ENCODE measurements around the gene VTN.
A peak's percentile ranks its signal among the peaks of the same experiment; 100 is the strongest.

Gene VTN

GRCh38 chr17:28395968-28396367, 25.9 kb upstream of the VTN start:
- DNase-seq (ENCODE audit: low spot score) = no peak

- DNase-seq (ENCODE audit: low spot score) = no peak
Measured at GRCh38 chr17:28395426-28395825, 25.3 kb upstream of the VTN start.

- no peak for DNase-seq (ENCODE audit: low spot score)
Measured at GRCh38 chr17:28394337-28395116, 24.4 kb upstream of the VTN start.

DNA sequence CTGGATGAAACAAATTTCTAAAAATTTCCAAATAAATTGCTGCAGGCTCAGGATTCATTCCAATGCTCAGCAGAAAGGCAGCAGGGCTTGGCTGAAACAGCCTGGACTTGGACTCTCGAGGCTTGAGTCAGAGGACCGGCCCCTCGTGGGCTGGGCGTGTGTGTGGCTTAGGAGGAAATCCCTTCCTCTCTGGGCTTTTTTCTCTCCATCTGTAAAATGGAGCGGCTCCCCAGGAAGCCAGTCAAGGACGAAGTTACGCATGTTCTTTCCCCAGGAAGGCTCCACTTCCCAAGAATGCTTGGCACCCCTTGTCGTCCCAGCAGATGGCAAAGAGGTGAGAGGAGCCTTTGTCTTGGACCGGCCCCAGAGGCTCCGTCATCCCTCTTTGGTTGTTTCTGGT, 22.4 kb upstream of the VTN start:
- no peak for DNase-seq (ENCODE audit: low spot score)

- no peak for DNase-seq (ENCODE audit: low spot score)
Measured at GRCh38 chr17:28391401-28391800, 21.3 kb upstream of the VTN start.

GRCh38 chr17:28390984-28391383, 20.9 kb upstream of the VTN start:
- DNase-seq (ENCODE audit: low spot score) = no peak

DNA sequence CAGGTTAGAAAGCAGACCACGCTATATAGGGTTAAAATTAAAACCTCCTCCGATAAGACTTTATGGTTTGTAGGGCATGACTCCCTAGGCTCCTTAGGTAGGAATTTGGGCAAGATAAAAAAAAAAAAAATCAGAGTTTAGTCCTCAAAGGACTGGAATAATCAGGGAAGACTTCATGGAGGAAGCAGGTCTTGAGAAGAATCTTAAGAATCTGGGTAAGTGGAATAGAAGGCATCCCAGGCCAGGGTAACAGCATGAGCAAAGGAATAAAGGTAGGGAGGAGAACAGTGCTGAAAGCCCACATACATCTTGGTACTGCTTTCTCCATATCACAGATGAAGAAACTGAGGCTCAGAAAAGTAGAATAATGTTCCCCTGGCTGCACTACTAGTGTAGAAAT, 20.5 kb upstream of the VTN start:
- DNase-seq (ENCODE audit: low spot score) = no peak

GRCh38 chr17:28390141-28390540, 20.0 kb upstream of the VTN start:
- no peak for DNase-seq (ENCODE audit: low spot score)

DNA sequence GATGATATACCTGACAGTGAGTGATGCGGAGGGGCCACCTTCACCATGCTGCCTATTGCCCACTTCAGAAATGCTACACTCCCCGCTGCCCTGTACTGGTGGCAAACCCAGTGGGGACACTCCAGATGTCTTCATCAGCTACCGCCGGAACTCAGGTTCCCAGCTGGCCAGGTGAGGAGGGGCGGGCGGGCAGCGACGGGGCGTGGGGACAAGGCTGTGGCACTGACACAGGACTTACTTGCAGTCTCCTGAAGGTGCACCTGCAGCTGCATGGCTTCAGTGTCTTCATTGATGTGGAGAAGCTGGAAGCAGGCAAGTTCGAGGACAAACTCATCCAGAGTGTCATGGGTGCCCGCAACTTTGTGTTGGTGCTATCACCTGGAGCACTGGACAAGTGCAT, 18.0 kb upstream of the VTN start:
- no peak for DNase-seq (ENCODE audit: low spot score)

DNA sequence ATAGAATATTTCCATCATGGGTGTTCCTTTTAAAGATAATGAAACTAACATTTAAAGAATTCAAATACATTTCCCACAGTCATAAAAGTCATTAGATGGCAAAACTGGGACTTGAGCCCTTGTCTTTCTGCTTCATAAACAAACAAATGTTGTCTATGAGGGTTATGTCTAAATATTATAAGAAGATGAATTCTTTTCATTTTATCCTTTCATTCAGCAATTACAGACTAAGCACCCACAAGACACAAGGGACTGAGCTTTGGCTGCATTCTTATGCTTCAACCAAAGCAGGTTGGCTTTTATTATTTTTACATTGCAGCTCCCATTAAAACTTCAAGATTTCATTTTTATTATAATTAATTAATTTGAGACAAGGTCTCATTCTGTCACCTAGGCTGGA, 16.3 kb upstream of the VTN start:
- no peak for DNase-seq (ENCODE audit: low spot score)

GRCh38 chr17:28385406-28385805, 15.3 kb upstream of the VTN start:
- DNase-seq (ENCODE audit: low spot score) = no peak

GRCh38 chr17:28385037-28385400, 14.9 kb upstream of the VTN start:
- no peak for DNase-seq (ENCODE audit: low spot score)

DNA sequence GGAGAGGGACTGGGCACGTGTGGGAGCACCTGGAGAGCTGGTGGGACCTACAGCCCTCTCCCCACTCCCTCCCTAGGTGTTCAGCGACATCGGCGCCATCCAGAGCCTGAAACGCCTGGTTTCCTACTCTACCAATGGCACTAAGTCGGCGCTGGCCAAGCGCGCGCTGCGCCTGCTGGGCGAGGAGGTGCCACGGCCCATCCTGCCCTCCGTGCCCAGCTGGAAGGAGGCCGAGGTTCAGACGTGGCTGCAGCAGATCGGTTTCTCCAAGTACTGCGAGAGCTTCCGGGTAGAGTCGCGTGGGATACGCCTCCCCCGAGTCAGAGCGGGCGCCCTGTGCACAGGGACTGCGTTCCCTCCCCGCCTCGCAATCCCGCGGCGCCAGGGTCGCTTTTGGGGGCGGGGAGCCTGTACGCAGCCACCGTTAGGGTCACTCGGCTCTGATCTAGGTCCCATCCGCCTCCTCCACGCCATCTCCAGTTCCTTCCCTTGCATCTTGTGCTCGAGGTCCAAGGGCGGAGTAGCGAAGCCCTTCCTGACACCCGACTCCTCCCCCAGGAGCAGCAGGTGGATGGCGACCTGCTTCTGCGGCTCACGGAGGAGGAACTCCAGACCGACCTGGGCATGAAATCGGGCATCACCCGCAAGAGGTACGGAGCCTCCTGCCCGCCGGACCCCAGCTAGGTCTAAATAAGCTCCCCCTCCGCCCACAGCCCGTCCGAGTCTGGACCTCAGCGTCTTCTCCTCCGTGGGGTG, 14.4 kb upstream of the VTN start:
- DNase-seq (ENCODE audit: low spot score) = peak; percentile 60

DNA sequence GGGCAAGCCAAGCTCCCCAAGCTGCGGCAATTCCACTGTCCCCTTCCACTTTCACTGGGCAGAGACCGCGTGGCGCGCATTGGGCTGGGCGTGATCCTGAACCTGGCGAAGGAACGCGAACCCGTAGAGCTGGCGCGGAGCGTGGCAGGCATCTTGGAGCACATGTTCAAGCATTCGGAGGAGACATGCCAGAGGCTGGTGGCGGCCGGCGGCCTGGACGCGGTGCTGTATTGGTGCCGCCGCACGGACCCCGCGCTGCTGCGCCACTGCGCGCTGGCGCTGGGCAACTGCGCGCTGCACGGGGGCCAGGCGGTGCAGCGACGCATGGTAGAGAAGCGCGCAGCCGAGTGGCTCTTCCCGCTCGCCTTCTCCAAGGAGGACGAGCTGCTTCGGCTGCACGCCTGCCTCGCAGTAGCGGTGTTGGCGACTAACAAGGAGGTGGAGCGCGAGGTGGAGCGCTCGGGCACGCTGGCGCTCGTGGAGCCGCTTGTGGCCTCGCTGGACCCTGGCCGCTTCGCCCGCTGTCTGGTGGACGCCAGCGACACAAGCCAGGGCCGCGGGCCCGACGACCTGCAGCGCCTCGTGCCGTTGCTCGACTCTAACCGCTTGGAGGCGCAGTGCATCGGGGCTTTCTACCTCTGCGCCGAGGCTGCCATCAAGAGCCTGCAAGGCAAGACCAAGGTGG, 11.2 kb upstream of the VTN start:
- DNase-seq (ENCODE audit: low spot score) = no peak

- DNase-seq (ENCODE audit: low spot score) = no peak
Measured at GRCh38 chr17:28379814-28380801, 10.0 kb upstream of the VTN start.

GRCh38 chr17:28372945-28373274, 2.8 kb upstream of the VTN start:
- no peak for DNase-seq (ENCODE audit: low spot score)

GRCh38 chr17:28372203-28372944, 2.3 kb upstream of the VTN start:
- no peak for DNase-seq (ENCODE audit: low spot score)

DNA sequence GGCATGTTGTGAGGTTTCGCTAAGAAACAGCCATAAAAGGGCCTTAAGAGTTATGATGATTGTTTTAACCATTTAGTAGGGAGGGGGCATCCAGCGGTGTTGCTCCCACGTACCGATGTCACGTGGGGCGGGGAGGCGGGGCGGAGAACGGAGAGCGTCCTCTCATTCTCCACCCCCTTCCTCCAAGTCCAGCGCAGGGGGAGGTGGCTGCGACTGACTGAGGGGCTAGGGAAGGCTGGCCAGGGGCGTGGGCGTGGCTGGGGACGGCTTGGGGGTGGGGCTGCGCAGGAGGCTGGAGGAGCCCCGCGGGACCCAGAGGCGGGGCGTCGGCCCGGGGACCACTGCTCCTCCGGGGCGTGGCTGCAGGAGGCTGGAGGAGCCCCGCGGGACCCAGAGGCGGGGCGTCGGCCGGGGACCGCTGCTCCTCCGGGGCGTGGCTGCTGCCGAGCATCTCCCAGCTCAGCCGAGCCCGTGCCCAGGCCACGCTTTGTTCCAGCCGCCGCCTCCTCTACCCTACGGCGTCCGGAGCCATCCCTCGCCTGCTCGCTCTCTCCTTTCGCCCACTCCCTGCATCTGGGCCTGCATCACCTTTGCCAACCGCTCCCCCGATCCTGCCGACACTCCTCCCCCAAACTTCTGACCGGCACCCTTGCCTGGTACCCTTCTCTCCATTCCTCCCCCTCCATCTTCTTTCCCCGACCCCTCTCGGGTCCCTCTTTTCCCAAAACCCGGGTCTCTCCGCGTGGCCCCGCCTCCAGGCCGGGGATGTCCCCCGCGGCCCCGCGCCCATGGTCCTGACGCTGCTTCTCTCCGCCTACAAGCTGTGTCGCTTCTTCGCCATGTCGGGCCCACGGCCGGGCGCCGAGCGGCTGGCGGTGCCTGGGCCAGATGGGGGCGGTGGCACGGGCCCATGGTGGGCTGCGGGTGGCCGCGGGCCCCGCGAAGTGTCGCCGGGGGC, 1.4 kb upstream of the VTN start, which contains the start of gene SARM1:
TSS of gene SARM1 (plus strand) at position 450 of the 958 bp plus-strand sequence. CDS start at position 789, 339 bp downstream.
- DNase-seq (ENCODE audit: low spot score) = peak; percentile 91

GRCh38 chr17:28370744-28371103, 617 bp upstream of the VTN start:
- DNase-seq (ENCODE audit: low spot score) = no peak

GRCh38 chr17:28369684-28370034, 448 bp downstream of the VTN start:
- no peak for DNase-seq (ENCODE audit: low spot score)

Measured in CD4-positive, alpha-beta T cell treated with Interleukin-15 for 4 hours (primary cell).